Kidney (tissue), 14 donors: ENCODE results near the gene SPINK6. TPM values are rescaled to one million over a fixed set of nuclear protein-coding genes. Genes with fewer than 3 reads are reported as not detected.

Experiments
- DNase-seq, 5 donors: peaks; one replicate each; pipeline ENCODE4 v3.0.0-alpha.2; 2013 to 2020
- FAIRE-seq: peaks from 2 replicates; lab custom pipeline; 2012; peaks lifted over from hg19 to GRCh38; lab: Jason Lieb, UNC
- H3K27ac ChIP-seq, 2 donors: one replicate each; pipeline ENCODE4 v1.7.0; 2013; ENCODE audit warnings: low read depth in 2 of 2, low read length in 2 of 2, inconsistent platforms in 1 of 2
- H3K27me3 ChIP-seq: one replicate; pipeline ENCODE4 v1.7.1; 2013; ENCODE audit warnings: low read length, inconsistent platforms; ENCODE audit not compliant: control insufficient read depth, insufficient read depth
- H3K36me3 ChIP-seq, 3 donors: one replicate each; pipeline versions ENCODE4 v1.7.0 to v1.7.1; 2013; ENCODE audit warnings: low read length in 3 of 3, control low read depth in 1 of 3, inconsistent platforms in 1 of 3; ENCODE audit not compliant: insufficient read depth in 3 of 3, control insufficient read depth in 2 of 3
- H3K4me1 ChIP-seq, 3 donors: one replicate each; pipeline versions ENCODE4 v1.7.0 to v1.7.1; 2013; ENCODE audit warnings: low read length in 3 of 3, inconsistent platforms in 1 of 3, low read depth in 1 of 3; ENCODE audit not compliant: control insufficient read depth in 2 of 3, insufficient read depth in 2 of 3
- H3K4me3 ChIP-seq, 3 donors: one replicate each; pipeline versions ENCODE4 v1.7.0 to v1.8.1; 2013; ENCODE audit warnings: low read length in 3 of 3, control low read depth in 1 of 3, inconsistent platforms in 1 of 3
- H3K9ac ChIP-seq, 3 donors: one replicate each; pipeline versions ENCODE4 v1.7.0 to v1.7.1; 2013; ENCODE audit warnings: low read length in 3 of 3, control low read depth in 1 of 3, inconsistent platforms in 1 of 3
- H3K9me3 ChIP-seq, 3 donors: one replicate each; pipeline versions ENCODE4 v1.7.0 to v1.7.1; 2013; ENCODE audit warnings: low read length in 3 of 3, control low read depth in 1 of 3, inconsistent platforms in 1 of 3; ENCODE audit not compliant: control insufficient read depth in 2 of 3, insufficient read depth in 1 of 3
- CTCF ChIP-seq: IDR thresholded peaks from 3 replicates; pipeline ENCODE4 v1.5.1; 2012; ENCODE audit warnings: mild to moderate bottlenecking, moderate library complexity, borderline replicate concordance; ENCODE audit not compliant: insufficient read depth; ENCODE audit errors: extremely low read depth
- intact Hi-C: fragments of 100-400 bp; cut with DNase I; formaldehyde crosslinking; loops from one replicate; pipeline ENCODE4 v1.11.1; 2022
- polyA plus RNA-seq: library from polyadenylated mRNA; stranded (reverse); fragments of 350-450 nt; fragmentation: Illumina TruSeq; extraction: RNeasy Lipid Tissue Mini Kit (QIAGEN cat#74804); gene quantifications from one replicate; pipeline ENCODE4 v1.2.3, GENCODE V29; 2014; ENCODE audit warnings: low read depth, low replicate concordance; ENCODE audit not compliant: insufficient read depth
- total RNA-seq: library from RNA; stranded (reverse); fragmentation: NEBNext Ultra II Directional; extraction: Animal tissue kit (Norgen Biotek cat#: 25700); gene quantifications from one replicate; pipeline ENCODE4 v1.2.1, GENCODE V29; 2021
- donor health status: control.
- donor health status: control.
- donor health status: control.
- donor health status: control.
- donor health status: control.
- donor health status: DM: yes; HTN: yes; CAD: no.
- donor health status: Normal renal cell carcinoma (clear cell type).

The SPINK6 gene
- total and polyA plus RNA-seq, 2 donors from 2014 or later: not detected

- no peaks in the 10 kb centered on the region for H3K36me3 ChIP-seq
- H3K9me3 ChIP-seq: no peaks in the 10 kb centered on the region
- H3K27ac ChIP-seq: no peak overlapping the region
- H3K27me3 ChIP-seq: no peaks in the 10 kb centered on the region
- no peak overlapping the region for H3K9ac ChIP-seq
- H3K4me1 ChIP-seq: no peaks in the 10 kb centered on the region
- FAIRE-seq (no peak), DNase-seq (no peak)
- no peak overlapping the region for H3K4me3 ChIP-seq
- intact Hi-C loops: no loop called here
- no peak for TF ChIP-seq CTCF
Observed at GRCh38 chr5:148228392-148228984, 25.6 kb downstream of the SPINK6 start.

GRCh38 chr5:148229840-148230239 lies 27.0 kb downstream of the SPINK6 start:
- FAIRE-seq (no peak), DNase-seq (no peak)
- intact Hi-C loops: no loop called here
- Histone ChIP-seq H3K4me3 (no peak overlapping the region), H3K9ac (no peak overlapping the region), H3K9me3 (no peaks in the 10 kb centered on the region), H3K27ac (no peak overlapping the region), H3K27me3 (no peaks in the 10 kb centered on the region), H3K36me3 (no peaks in the 10 kb centered on the region), H3K4me1 (no peaks in the 10 kb centered on the region)
- TF ChIP-seq CTCF: no peak

- intact Hi-C loops: no loop called here
- Histone ChIP-seq H3K27ac (no peak overlapping the region), H3K9ac (no peak overlapping the region), H3K9me3 (no peaks in the 10 kb centered on the region), H3K4me1 (no peaks in the 10 kb centered on the region), H3K36me3 (no peaks in the 10 kb centered on the region), H3K4me3 (no peak overlapping the region), H3K27me3 (no peaks in the 10 kb centered on the region)
- FAIRE-seq (no peak), DNase-seq (no peak)
- no peak for TF ChIP-seq CTCF
Observed at GRCh38 chr5:148230240-148230639, 27.4 kb downstream of the SPINK6 start.
